B cell (primary cell): Measurements from ENCODE around the gene HIF3A. TPM values are rescaled to one million over a fixed set of nuclear protein-coding genes. Genes with fewer than 3 reads are reported as not detected.

Experiments used
- ATAC-seq: fragments of 200-7000 bp; cut with Tn5 transposase; one replicate; pipeline ENCODE4 v1.10.0; 2021; ENCODE audit warnings: low read depth, mild to moderate bottlenecking, moderate number of reproducible peaks, moderate library complexity
- CTCF ChIA-PET: fragments of 350-600 bp; sonication (Branson Sonifier 250); formaldehyde crosslinking; loops from one replicate; lab custom pipeline; 2021; ENCODE audit warnings: antibody characterized with exemption, inconsistent platforms; lab: Charles Lee
- POLR2A ChIA-PET: fragments of 350-600 bp; sonication (Branson Sonifier 250); formaldehyde crosslinking; loops from one replicate; lab custom pipeline; 2021; ENCODE audit warnings: antibody characterized with exemption; lab: Charles Lee
- DNase-seq: peaks from one replicate; pipeline ENCODE4 v3.0.0; 2013
- H2AFZ ChIP-seq: 2 replicates; pipeline ENCODE4 v1.6.1; 2012; ENCODE audit warnings: mild to moderate bottlenecking, low read depth, low read length; ENCODE audit not compliant: insufficient read depth, poor library complexity, severe bottlenecking
- H3K27ac ChIP-seq, 2 donors: 1 replicate in 1 of 2; 2 replicates in 1 of 2; pipeline ENCODE4 v1.5.1; 2012 to 2013; ENCODE audit warnings: low read length in 2 of 2, mild to moderate bottlenecking in 2 of 2, moderate library complexity in 1 of 2
- H3K27me3 ChIP-seq, 4 experiments: fragments of 200-600 bp in 1 of 4; sonication (generic) in 1 of 4; replicated peaks in 1 of 4; 1 replicate in 2 of 4; 2 replicates in 2 of 4; pipeline versions ENCODE4 v1.6.1 to v1.7.0; 2013 to 2016; ENCODE audit warnings: low read length in 3 of 4, mild to moderate bottlenecking in 2 of 4, mixed read lengths in 1 of 4, moderate library complexity in 1 of 4; ENCODE audit not compliant: insufficient read depth in 4 of 4, control insufficient read depth in 3 of 4; ENCODE audit errors: control extremely low read depth in 1 of 4
- H3K36me3 ChIP-seq, 2 experiments: replicated peaks in 1 of 2; 1 replicate in 1 of 2; 2 replicates in 1 of 2; pipeline versions ENCODE4 v1.6.1 to v1.7.1; 2013; ENCODE audit warnings: low read length in 1 of 2; ENCODE audit not compliant: insufficient read depth in 2 of 2, control insufficient read depth in 1 of 2; ENCODE audit errors: control extremely low read depth in 1 of 2, extremely low read depth in 1 of 2
- H3K4me1 ChIP-seq, 2 donors: fragments of 200-600 bp in 1 of 2; sonication (generic) in 1 of 2; 1 replicate in 1 of 2; 2 replicates in 1 of 2; pipeline versions ENCODE4 v1.5.1 to v1.6.1; 2013 to 2017; ENCODE audit warnings: low read length in 2 of 2; ENCODE audit not compliant: control insufficient read depth in 2 of 2, insufficient read depth in 2 of 2
- H3K4me2 ChIP-seq: replicated peaks from 2 replicates; pipeline ENCODE3; 2012; ENCODE audit warnings: mild to moderate bottlenecking, low read depth, low read length; ENCODE audit not compliant: poor library complexity, severe bottlenecking
- H3K4me3 ChIP-seq, 5 experiments: fragments of 200-600 bp in 1 of 5; sonication (generic) in 1 of 5; 1 replicate in 3 of 5; 2 replicates in 2 of 5; pipeline versions ENCODE4 v1.5.1 to v1.7.0; 2011 to 2016; ENCODE audit warnings: low read length in 4 of 5, mild to moderate bottlenecking in 4 of 5, low read depth in 2 of 5, control low read depth in 1 of 5, moderate library complexity in 1 of 5; ENCODE audit not compliant: insufficient read depth in 1 of 5; ENCODE audit errors: control extremely low read depth in 1 of 5, extremely low read depth in 1 of 5
- H3K79me2 ChIP-seq: fragments of 200-600 bp; sonication (generic); one replicate; pipeline ENCODE4 v1.6.0; 2016; ENCODE audit warnings: low read length; ENCODE audit not compliant: control insufficient read depth, insufficient read depth
- H3K9ac ChIP-seq: fragments of 200-600 bp; sonication (generic); 2 replicates; pipeline ENCODE4 v1.6.1; 2017; ENCODE audit warnings: mild to moderate bottlenecking, low read length, moderate library complexity
- H3K9me3 ChIP-seq, 3 donors: one replicate each; pipeline versions ENCODE4 v1.6.1 to v1.7.1; 2013; ENCODE audit warnings: low read length in 2 of 3; ENCODE audit not compliant: control insufficient read depth in 2 of 3, insufficient read depth in 1 of 3; ENCODE audit errors: control extremely low read depth in 1 of 3
- H4K20me1 ChIP-seq: 2 replicates; pipeline ENCODE4 v1.6.0; 2012; ENCODE audit warnings: mild to moderate bottlenecking, low read length; ENCODE audit not compliant: insufficient read depth, control insufficient read depth, poor library complexity, severe bottlenecking
- H3K27ac Mint-ChIP-seq: one replicate; pipeline ENCODE4 v1.8.0; 2021; ENCODE audit warnings: mixed read lengths
- H3K27me3 Mint-ChIP-seq: one replicate; pipeline ENCODE4 v1.8.0; 2021; ENCODE audit warnings: mixed read lengths
- H3K4me1 Mint-ChIP-seq: one replicate; pipeline ENCODE4 v1.8.0; 2021; ENCODE audit warnings: mixed read lengths
- H3K4me3 Mint-ChIP-seq: one replicate; pipeline ENCODE4 v1.8.0; 2021; ENCODE audit warnings: mixed read lengths
- H3K9me3 Mint-ChIP-seq: one replicate; pipeline ENCODE4 v1.8.0; 2022; ENCODE audit warnings: mixed read lengths; ENCODE audit not compliant: insufficient read depth
- EZH2 ChIP-seq: IDR thresholded peaks from 2 replicates; pipeline ENCODE4 v1.6.1; 2012; ENCODE audit warnings: borderline replicate concordance, low read depth, mild to moderate bottlenecking, moderate library complexity, low read length; ENCODE audit not compliant: insufficient read depth, poor library complexity, severe bottlenecking
- WGBS: methylation state at CpG from one replicate; pipeline ENCODE4 v1.1.5; 2013; ENCODE audit warnings: missing lambda C conversion rate; ENCODE audit not compliant: insufficient coverage; 5-methylcytosine and 5-hydroxymethylcytosine counted together
- intact Hi-C: fragments of 100-400 bp; cut with micrococcal nuclease; formaldehyde crosslinking; loops from one replicate; pipeline ENCODE4 v1.10.0; 2022
- polyA plus RNA-seq: library from polyadenylated mRNA; depleted of rRNA; stranded (reverse); fragments of >200 nt; gene quantifications from 2 replicates; pipeline ENCODE4 v1.2.3, GENCODE V29; 2012
- total RNA-seq, 2 donors: library from RNA; stranded (reverse); fragments of 120-200 nt in 1 of 2; gene quantifications; 1 replicate in 1 of 2; 2 replicates in 1 of 2; pipeline versions ENCODE4 v1.2.3 to v1.2.4, GENCODE V29; 2013 to 2022
- TF ChIP-seq, protein P1 (sequence below): fragments of 200-600 bp; IDR thresholded peaks from one replicate; pipeline ENCODE4 v1.8.0; 2022; ENCODE audit warnings: antibody characterized with exemption, mild to moderate bottlenecking

HIF3A gene
- total and polyA plus RNA-seq, 2 donors (not counting 1 experiment from before 2014, with no cell fraction given): not detected

DNA sequence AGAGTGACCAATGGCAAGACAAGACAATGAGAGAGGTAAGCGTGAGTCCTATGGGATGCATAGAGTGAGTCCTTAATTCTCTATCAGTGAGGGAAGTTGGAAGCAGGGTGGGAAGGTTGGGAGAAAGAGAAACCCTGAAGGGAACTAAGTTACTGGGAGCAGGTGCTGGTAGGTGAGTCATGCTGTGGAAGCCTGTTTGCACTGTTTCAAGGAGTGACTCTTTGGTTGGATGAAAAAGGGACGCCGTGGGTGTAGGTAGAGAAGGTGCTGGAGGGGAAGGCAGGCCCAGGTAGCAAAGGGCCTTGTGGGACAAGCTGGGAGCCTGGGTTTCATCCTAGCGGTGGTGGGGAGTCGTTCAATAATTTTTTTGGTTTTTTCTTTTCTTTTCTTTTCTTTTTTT is 45.4 kb upstream of the HIF3A start:
- H3K27ac ChIP-seq: no peak overlapping the region
- no peak overlapping the region for H3K4me3 ChIP-seq
- intact Hi-C loops: no loop called here
- no peak overlapping the region for H3K4me3 Mint-ChIP-seq
- no peaks in the 10 kb centered on the region for H3K9me3 ChIP-seq
- H3K9me3 Mint-ChIP-seq: no peaks in the 10 kb centered on the region
- H3K9ac ChIP-seq: no peak overlapping the region
- WGBS: 52% methylated on average over 3 of the region's 5 CpGs
- no peaks in the 10 kb centered on the region for H3K4me1 ChIP-seq
- H2AFZ ChIP-seq: no peak overlapping the region
- no peak overlapping the region for H3K4me2 ChIP-seq
- H3K79me2 ChIP-seq: no peaks in the 10 kb centered on the region
- ChIA-PET POLR2A (no interaction called here), CTCF (no interaction called here)
- H4K20me1 ChIP-seq: no peaks in the 10 kb centered on the region
- peaks cover 36% of the 10 kb centered on the region for H3K27me3 Mint-ChIP-seq
- DNase-seq: no peak
- H3K27me3 ChIP-seq: peaks cover 0 to 4% (median under 1%) of the 10 kb centered on the region in 4 experiments
- H3K36me3 ChIP-seq: no peaks in the 10 kb centered on the region
- H3K27ac Mint-ChIP-seq: no peak overlapping the region
- H3K4me1 Mint-ChIP-seq: no peaks in the 10 kb centered on the region
- ATAC-seq: no peak
- TF ChIP-seq, protein P1, sequence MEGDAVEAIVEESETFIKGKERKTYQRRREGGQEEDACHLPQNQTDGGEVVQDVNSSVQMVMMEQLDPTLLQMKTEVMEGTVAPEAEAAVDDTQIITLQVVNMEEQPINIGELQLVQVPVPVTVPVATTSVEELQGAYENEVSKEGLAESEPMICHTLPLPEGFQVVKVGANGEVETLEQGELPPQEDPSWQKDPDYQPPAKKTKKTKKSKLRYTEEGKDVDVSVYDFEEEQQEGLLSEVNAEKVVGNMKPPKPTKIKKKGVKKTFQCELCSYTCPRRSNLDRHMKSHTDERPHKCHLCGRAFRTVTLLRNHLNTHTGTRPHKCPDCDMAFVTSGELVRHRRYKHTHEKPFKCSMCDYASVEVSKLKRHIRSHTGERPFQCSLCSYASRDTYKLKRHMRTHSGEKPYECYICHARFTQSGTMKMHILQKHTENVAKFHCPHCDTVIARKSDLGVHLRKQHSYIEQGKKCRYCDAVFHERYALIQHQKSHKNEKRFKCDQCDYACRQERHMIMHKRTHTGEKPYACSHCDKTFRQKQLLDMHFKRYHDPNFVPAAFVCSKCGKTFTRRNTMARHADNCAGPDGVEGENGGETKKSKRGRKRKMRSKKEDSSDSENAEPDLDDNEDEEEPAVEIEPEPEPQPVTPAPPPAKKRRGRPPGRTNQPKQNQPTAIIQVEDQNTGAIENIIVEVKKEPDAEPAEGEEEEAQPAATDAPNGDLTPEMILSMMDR: no peak
- TF ChIP-seq EZH2: no peak

DNA sequence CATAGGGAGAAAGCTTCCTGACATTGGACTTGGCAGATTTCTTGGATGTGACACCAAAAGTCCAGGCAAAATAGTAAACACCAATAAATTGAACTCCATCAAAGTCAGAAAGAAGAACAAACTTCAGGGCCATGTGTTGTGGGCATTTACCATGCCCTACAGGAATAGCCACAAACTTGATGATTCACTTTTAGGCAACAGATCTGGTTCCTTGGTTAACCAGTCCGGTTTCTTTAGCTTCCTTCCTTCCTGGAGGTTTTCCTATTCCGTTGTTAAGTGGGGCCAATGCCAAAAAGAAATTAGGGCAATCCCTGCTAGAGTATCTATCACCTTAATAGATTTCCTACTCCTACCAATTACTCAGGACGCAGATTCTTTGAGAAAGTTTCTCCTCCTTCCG is 42.1 kb upstream of the HIF3A start:
- ChIA-PET CTCF (no interaction called here), POLR2A (no interaction called here)
- H3K9me3 Mint-ChIP-seq: no peaks in the 10 kb centered on the region
- no peaks in the 10 kb centered on the region for H3K4me1 Mint-ChIP-seq
- Histone ChIP-seq H3K4me2 (no peak overlapping the region), H2AFZ (no peak overlapping the region), H3K9ac (no peak overlapping the region), H3K79me2 (no peaks in the 10 kb centered on the region), H3K4me3 (no peak overlapping the region), H3K27ac (no peak overlapping the region), H3K36me3 (no peaks in the 10 kb centered on the region), H3K9me3 (no peaks in the 10 kb centered on the region), H3K27me3 (peaks cover 0 to 7% (median 0%) of the 10 kb centered on the region in 4 experiments), H4K20me1 (no peaks in the 10 kb centered on the region), H3K4me1 (no peaks in the 10 kb centered on the region)
- ATAC-seq (no peak), DNase-seq (no peak)
- no peak overlapping the region for H3K4me3 Mint-ChIP-seq
- intact Hi-C loops: no loop called here
- H3K27ac Mint-ChIP-seq: no peak overlapping the region
- no CpG with 5 or more reads among the region's 4 CpGs for WGBS
- H3K27me3 Mint-ChIP-seq: peaks cover 31% of the 10 kb centered on the region
- TF ChIP-seq EZH2: no peak
- TF ChIP-seq, protein P1: no peak
